Glutamatergic neuron (in vitro differentiated cells): ENCODE measurements around the gene KCNMA1. TPM values are rescaled to one million over a fixed set of nuclear protein-coding genes. Genes with fewer than 3 reads are reported as not detected.

ENCODE experiments used
- DNase-seq: peaks from one replicate; pipeline ENCODE4 v3.0.0; 2022
- H3K27ac Mint-ChIP-seq: one replicate; pipeline ENCODE4 v1.8.0; 2020; ENCODE audit warnings: mild to moderate bottlenecking, mixed read lengths, inconsistent platforms; ENCODE audit not compliant: unreplicated experiment
- H3K27me3 Mint-ChIP-seq: one replicate; pipeline ENCODE4 v1.8.0; 2020; ENCODE audit warnings: mild to moderate bottlenecking, moderate library complexity, mixed read lengths, inconsistent platforms; ENCODE audit not compliant: unreplicated experiment
- H3K36me3 Mint-ChIP-seq: one replicate; pipeline ENCODE4 v1.8.0; 2020; ENCODE audit warnings: mild to moderate bottlenecking, mixed read lengths, inconsistent platforms; ENCODE audit not compliant: unreplicated experiment
- H3K4me1 Mint-ChIP-seq: one replicate; pipeline ENCODE4 v1.8.0; 2020; ENCODE audit warnings: mild to moderate bottlenecking, low read depth, mixed read lengths, inconsistent platforms; ENCODE audit not compliant: unreplicated experiment
- H3K4me3 Mint-ChIP-seq: one replicate; pipeline ENCODE4 v1.8.0; 2020; ENCODE audit warnings: mild to moderate bottlenecking, mixed read lengths, inconsistent platforms; ENCODE audit not compliant: unreplicated experiment
- H3K9me3 Mint-ChIP-seq: one replicate; pipeline ENCODE4 v1.8.0; 2020; ENCODE audit warnings: mild to moderate bottlenecking, moderate library complexity, mixed read lengths, inconsistent platforms; ENCODE audit not compliant: unreplicated experiment
- CTCF ChIP-seq: fragments of 200-600 bp; sonication (generic); IDR thresholded peaks from one replicate; pipeline ENCODE4 v1.5.0; 2021; ENCODE audit not compliant: partially characterized antibody, unreplicated experiment
- total RNA-seq: library from RNA; stranded (reverse); fragmentation: NEBNext Ultra II Directional; extraction: Animal tissue kit (Norgen Biotek cat#: 25700); gene quantifications from one replicate; pipeline ENCODE4 v1.2.1, GENCODE V29; 2021; ENCODE audit not compliant: unreplicated experiment

The KCNMA1 gene
- total RNA-seq, 1 donor from 2014 or later: 3.2 TPM

- Mint-ChIP-seq H3K4me3 (no peak overlapping the region), H3K27ac (no peak overlapping the region), H3K9me3 (peaks cover 3% of the 10 kb centered on the region), H3K36me3 (no peaks in the 10 kb centered on the region), H3K4me1 (peaks cover 10% of the 10 kb centered on the region), H3K27me3 (peaks cover 11% of the 10 kb centered on the region)
- no peak for TF ChIP-seq CTCF
- DNase-seq: no peak
Observed at GRCh38 chr10:77682393-77683087, 44.9 kb upstream of the KCNMA1 start.

GRCh38 chr10:77681839-77682238 is 44.2 kb upstream of the KCNMA1 start:
- Mint-ChIP-seq H3K36me3 (no peaks in the 10 kb centered on the region), H3K9me3 (peaks cover 3% of the 10 kb centered on the region), H3K4me3 (no peak overlapping the region), H3K4me1 (peaks cover 10% of the 10 kb centered on the region), H3K27ac (no peak overlapping the region), H3K27me3 (peaks cover 11% of the 10 kb centered on the region)
- DNase-seq: no peak
- TF ChIP-seq CTCF: no peak

DNA sequence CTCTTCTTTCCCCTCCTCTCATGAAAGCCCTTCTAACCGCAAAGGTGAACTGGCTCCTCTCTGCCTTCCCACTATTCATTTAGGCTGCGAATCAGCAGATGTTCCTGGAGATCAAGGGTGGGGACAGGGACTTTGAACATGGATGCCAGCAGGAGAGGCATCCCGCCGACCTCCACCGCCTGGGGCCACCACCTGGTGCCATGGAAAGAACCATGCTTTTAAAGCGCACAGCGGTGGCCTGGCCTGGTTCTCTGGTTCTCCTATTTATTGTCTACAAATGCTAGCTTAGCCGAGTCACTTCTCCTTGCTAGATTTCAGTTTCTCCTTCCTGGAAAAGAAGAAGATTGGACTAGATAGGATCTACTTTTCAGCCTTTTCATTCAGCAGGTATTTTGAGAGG is 43.2 kb upstream of the KCNMA1 start:
- H3K27ac Mint-ChIP-seq: no peak overlapping the region
- no peak for TF ChIP-seq CTCF
- H3K4me3 Mint-ChIP-seq: no peak overlapping the region
- H3K36me3 Mint-ChIP-seq: no peaks in the 10 kb centered on the region
- H3K4me1 Mint-ChIP-seq: peaks cover 5% of the 10 kb centered on the region
- peaks cover 11% of the 10 kb centered on the region for H3K27me3 Mint-ChIP-seq
- DNase-seq: no peak
- H3K9me3 Mint-ChIP-seq: peaks cover 2% of the 10 kb centered on the region

DNA sequence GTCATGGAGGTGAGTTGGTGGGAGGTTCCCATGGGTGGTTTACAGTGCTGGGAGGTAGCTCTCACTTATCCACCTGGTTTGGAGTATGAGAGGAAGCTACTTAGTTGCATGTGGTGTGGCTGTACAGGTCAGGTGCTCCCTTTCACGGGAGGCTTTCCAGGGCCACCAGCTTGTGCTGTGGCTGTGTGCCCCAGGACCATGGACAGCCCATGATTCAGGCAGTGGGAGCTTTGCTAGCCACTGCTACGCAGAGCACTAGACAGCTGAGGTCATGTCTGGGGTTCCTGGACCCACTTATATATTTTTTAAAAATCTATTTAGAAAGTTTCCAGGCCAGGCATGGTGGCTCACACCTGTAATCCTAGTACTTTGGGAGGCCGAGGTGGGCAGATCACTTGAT is 42.5 kb upstream of the KCNMA1 start:
- Mint-ChIP-seq H3K9me3 (peaks cover 2% of the 10 kb centered on the region), H3K36me3 (no peaks in the 10 kb centered on the region), H3K4me3 (no peak overlapping the region), H3K27me3 (peaks cover 11% of the 10 kb centered on the region), H3K27ac (no peak overlapping the region), H3K4me1 (peaks cover 5% of the 10 kb centered on the region)
- no peak for DNase-seq
- no peak for TF ChIP-seq CTCF

GRCh38 chr10:77679217-77679616 is 41.6 kb upstream of the KCNMA1 start:
- H3K27me3 Mint-ChIP-seq: peaks cover 11% of the 10 kb centered on the region

More at GRCh38 chr10:77679217-77679616, 41.6 kb upstream of the KCNMA1 start:
- Mint-ChIP-seq H3K27ac (no peak overlapping the region), H3K4me3 (no peak overlapping the region), H3K9me3 (no peaks in the 10 kb centered on the region), H3K4me1 (peaks cover 5% of the 10 kb centered on the region), H3K36me3 (no peaks in the 10 kb centered on the region)
- DNase-seq: no peak
- TF ChIP-seq CTCF: no peak
